Loucy (cell line): ENCODE measurements around the gene ZNF382.

Experiments used
- H2AFZ ChIP-seq: fragments of 200-600 bp; sonication (generic); 2 replicates; pipeline ENCODE4 v1.6.0; 2016; ENCODE audit warnings: antibody characterized with exemption, mild to moderate bottlenecking, low read length, moderate library complexity
- H3F3A ChIP-seq: fragments of 200-600 bp; 2 replicates; pipeline ENCODE4 v1.6.0; 2016; ENCODE audit warnings: antibody characterized with exemption, low read depth, mild to moderate bottlenecking
- H3K27me3 ChIP-seq: fragments of 200-600 bp; sonication (generic); 2 replicates; pipeline ENCODE4 v1.6.1; 2014; ENCODE audit warnings: low read length, mild to moderate bottlenecking; ENCODE audit not compliant: insufficient read depth, poor library complexity, severe bottlenecking
- H3K36me3 ChIP-seq: fragments of 200-600 bp; sonication (generic); 2 replicates; pipeline ENCODE4 v1.6.1; 2016; ENCODE audit warnings: low read length; ENCODE audit not compliant: insufficient read depth
- H3K4me1 ChIP-seq: fragments of 200-600 bp; sonication (generic); 2 replicates; pipeline ENCODE4 v1.5.1; 2014; ENCODE audit warnings: low read length, mild to moderate bottlenecking; ENCODE audit not compliant: insufficient read depth, poor library complexity, severe bottlenecking
- H3K4me2 ChIP-seq: fragments of 200-600 bp; sonication (generic); 2 replicates; pipeline ENCODE4 v1.6.0; 2014; ENCODE audit warnings: antibody characterized with exemption, low read length, low read depth, mild to moderate bottlenecking; ENCODE audit not compliant: poor library complexity, severe bottlenecking
- H3K4me3 ChIP-seq: fragments of 200-600 bp; sonication (generic); 2 replicates; pipeline ENCODE4 v1.5.1; 2014; ENCODE audit warnings: low read length, mild to moderate bottlenecking, mixed read lengths; ENCODE audit not compliant: poor library complexity, severe bottlenecking
- H3K79me2 ChIP-seq: fragments of 200-600 bp; sonication (generic); 2 replicates; pipeline ENCODE4 v1.6.1; 2014; ENCODE audit warnings: low read length; ENCODE audit not compliant: insufficient read depth
- H3K9ac ChIP-seq: fragments of 200-600 bp; sonication (generic); 2 replicates; pipeline ENCODE4 v1.6.0; 2014; ENCODE audit warnings: mild to moderate bottlenecking, low read depth, low read length, moderate library complexity; ENCODE audit not compliant: poor library complexity, severe bottlenecking
- H3K9me2 ChIP-seq: fragments of 200-600 bp; sonication (generic); replicated peaks from 2 replicates; pipeline ENCODE4 v1.6.1; 2016; ENCODE audit warnings: low read depth, low read length, mixed read lengths
- H3K9me3 ChIP-seq: fragments of 200-600 bp; sonication (generic); 2 replicates; pipeline ENCODE4 v1.6.1; 2014; ENCODE audit warnings: mild to moderate bottlenecking, antibody characterized with exemption, low read length, low read depth; ENCODE audit not compliant: insufficient read depth
- H4K20me1 ChIP-seq: fragments of 200-600 bp; sonication (generic); 2 replicates; pipeline ENCODE4 v1.6.0; 2014; ENCODE audit warnings: antibody characterized with exemption, low read length, mild to moderate bottlenecking; ENCODE audit not compliant: insufficient read depth, poor library complexity, severe bottlenecking
- EZH2phosphoT487 ChIP-seq: fragments of 200-600 bp; IDR thresholded peaks from 2 replicates; pipeline ENCODE4 v1.6.1; 2018; ENCODE audit warnings: antibody characterized with exemption, mild to moderate bottlenecking, moderate library complexity, borderline replicate concordance
- TF ChIP-seq, protein P1 (sequence below): fragments of 200-600 bp; sonication (generic); conservative IDR thresholded peaks from 2 replicates; pipeline ENCODE4 v1.5.1; 2014; ENCODE audit warnings: mild to moderate bottlenecking, antibody characterized with exemption, low read length

Gene ZNF382

GRCh38 chr19:36665832-36666231, 60.7 kb downstream of the ZNF382 start:
- peaks cover 7% of the 10 kb centered on the region; the same call in 1 of the 2 replicates for H3K36me3 ChIP-seq
- H3K4me2 ChIP-seq: peak overlapping the region; percentile 91
- no peaks in the 10 kb centered on the region for H3K27me3 ChIP-seq
- no peaks in the 10 kb centered on the region for H3K9me3 ChIP-seq
- H3K9me2 ChIP-seq: no peaks in the 10 kb centered on the region
- no peak overlapping the region for H2AFZ ChIP-seq
- peaks cover 25% of the 10 kb centered on the region for H3K4me1 ChIP-seq
- H3F3A ChIP-seq: no peaks in the 10 kb centered on the region
- peak overlapping the region; percentile 95 for H3K4me3 ChIP-seq
- TF ChIP-seq EZH2phosphoT487: no peak
- TF ChIP-seq, protein P1, sequence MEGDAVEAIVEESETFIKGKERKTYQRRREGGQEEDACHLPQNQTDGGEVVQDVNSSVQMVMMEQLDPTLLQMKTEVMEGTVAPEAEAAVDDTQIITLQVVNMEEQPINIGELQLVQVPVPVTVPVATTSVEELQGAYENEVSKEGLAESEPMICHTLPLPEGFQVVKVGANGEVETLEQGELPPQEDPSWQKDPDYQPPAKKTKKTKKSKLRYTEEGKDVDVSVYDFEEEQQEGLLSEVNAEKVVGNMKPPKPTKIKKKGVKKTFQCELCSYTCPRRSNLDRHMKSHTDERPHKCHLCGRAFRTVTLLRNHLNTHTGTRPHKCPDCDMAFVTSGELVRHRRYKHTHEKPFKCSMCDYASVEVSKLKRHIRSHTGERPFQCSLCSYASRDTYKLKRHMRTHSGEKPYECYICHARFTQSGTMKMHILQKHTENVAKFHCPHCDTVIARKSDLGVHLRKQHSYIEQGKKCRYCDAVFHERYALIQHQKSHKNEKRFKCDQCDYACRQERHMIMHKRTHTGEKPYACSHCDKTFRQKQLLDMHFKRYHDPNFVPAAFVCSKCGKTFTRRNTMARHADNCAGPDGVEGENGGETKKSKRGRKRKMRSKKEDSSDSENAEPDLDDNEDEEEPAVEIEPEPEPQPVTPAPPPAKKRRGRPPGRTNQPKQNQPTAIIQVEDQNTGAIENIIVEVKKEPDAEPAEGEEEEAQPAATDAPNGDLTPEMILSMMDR: no peak
- peaks cover 5% of the 10 kb centered on the region for H4K20me1 ChIP-seq
- H3K79me2 ChIP-seq: peaks cover 50% of the 10 kb centered on the region
- H3K9ac ChIP-seq: peak overlapping the region; percentile 80

- Histone ChIP-seq H3K9ac (peak overlapping the region; percentile 80), H3K27me3 (no peaks in the 10 kb centered on the region), H3K9me2 (no peaks in the 10 kb centered on the region), H3K4me2 (peak overlapping the region; percentile 91), H3K4me1 (peaks cover 25% of the 10 kb centered on the region), H3K4me3 (peak overlapping the region; percentile 95), H4K20me1 (peaks cover 5% of the 10 kb centered on the region), H3K79me2 (peaks cover 57% of the 10 kb centered on the region), H3F3A (no peaks in the 10 kb centered on the region), H2AFZ (no peak overlapping the region), H3K36me3 (peaks cover 7% of the 10 kb centered on the region; the same call in 1 of the 2 replicates), H3K9me3 (no peaks in the 10 kb centered on the region)
- no peak for TF ChIP-seq EZH2phosphoT487
- TF ChIP-seq, protein P1: no peak
Measured at GRCh38 chr19:36668646-36669045, 63.5 kb downstream of the ZNF382 start.

GRCh38 chr19:36672368-36672767, 67.3 kb downstream of the ZNF382 start:
- H3K27me3 ChIP-seq: no peaks in the 10 kb centered on the region
- H3K9ac ChIP-seq: no peak overlapping the region
- TF ChIP-seq, protein P1: no peak
- no peak for TF ChIP-seq EZH2phosphoT487
- no peaks in the 10 kb centered on the region for H3K36me3 ChIP-seq
- no peak overlapping the region for H2AFZ ChIP-seq
- no peak overlapping the region for H3K4me3 ChIP-seq
- H3K9me2 ChIP-seq: no peaks in the 10 kb centered on the region
- peaks cover 32% of the 10 kb centered on the region for H3K79me2 ChIP-seq
- peaks cover 5% of the 10 kb centered on the region for H4K20me1 ChIP-seq
- H3F3A ChIP-seq: no peaks in the 10 kb centered on the region
- peaks cover 18% of the 10 kb centered on the region for H3K4me1 ChIP-seq
- H3K4me2 ChIP-seq: no peak overlapping the region
- H3K9me3 ChIP-seq: no peaks in the 10 kb centered on the region; the same call in 1 of the 2 replicates
